ENCODE results near the gene C11orf16. TPM values are rescaled to one million over a fixed set of nuclear protein-coding genes. Genes with fewer than 3 reads are reported as not detected.
"Not testable (repeated sequence)": the region's sequence is repeated elsewhere in the genome, so short reads cannot be mapped to it uniquely, and the experiment has no call there.

The C11orf16 gene
- 0.09 TPM for polyA plus RNA-seq (2013, experiment 1 of 2; ENCODE audit: insufficient read length)
- polyA plus RNA-seq (2013, experiment 2 of 2; ENCODE audit: insufficient read length), result 0.06 TPM

DNA sequence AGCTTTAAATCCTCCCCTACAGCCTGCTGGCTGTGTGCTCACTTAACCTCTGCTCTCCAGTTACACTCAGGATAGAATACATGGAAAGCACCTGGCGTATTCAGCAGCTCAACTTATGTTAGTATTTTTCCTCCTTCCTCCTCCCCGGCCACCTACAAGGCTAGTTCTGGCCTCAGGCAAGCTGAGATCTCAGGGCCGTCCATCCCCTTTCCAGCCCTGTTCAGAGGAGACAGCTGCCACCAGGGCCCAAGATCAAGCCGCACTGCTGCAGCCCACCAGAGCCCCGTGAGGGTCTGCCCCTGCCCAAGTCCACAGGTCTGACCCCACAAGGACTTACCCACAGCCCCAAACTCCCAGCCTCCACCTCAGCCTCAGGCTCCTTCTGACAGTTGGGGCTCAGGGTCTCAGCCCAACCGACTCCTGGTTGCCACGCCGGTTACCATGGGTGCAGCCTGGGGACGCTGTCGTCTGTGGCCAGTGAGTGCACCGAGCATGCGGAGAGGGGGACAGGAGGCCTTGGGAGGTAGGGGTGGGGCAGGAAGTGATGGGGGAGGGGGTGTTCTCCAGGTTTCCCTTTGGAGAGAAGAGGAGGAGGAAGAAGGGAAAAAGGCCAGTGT lies at the start of gene C11orf16:
Gene C11orf16, minus strand, starts transcription at position 384 of the 617 bp plus-strand sequence. CDS start 639 bp downstream, outside the sequence.
- DNase-seq, result no peak

DNA sequence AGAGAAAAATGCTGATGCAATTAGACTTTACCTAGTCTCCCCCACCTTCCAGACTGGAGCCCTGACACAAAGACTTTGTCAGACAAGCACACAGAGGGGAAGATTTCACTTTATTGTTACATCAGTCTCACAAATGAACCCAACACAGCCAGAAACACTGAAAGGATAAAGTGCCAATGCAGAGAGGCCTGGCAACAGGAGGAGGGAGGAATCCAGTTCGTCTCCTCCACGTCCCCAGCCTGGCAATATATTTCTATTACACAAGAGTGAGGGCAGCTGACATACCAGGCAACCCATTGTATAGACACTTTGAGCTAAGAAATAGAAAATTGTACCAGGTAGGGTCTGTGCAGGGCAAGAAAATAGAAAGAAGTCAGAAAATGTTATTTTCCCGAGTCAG lies 47.7 kb upstream of the C11orf16 start:
- DNase-seq, result no peak

DNA sequence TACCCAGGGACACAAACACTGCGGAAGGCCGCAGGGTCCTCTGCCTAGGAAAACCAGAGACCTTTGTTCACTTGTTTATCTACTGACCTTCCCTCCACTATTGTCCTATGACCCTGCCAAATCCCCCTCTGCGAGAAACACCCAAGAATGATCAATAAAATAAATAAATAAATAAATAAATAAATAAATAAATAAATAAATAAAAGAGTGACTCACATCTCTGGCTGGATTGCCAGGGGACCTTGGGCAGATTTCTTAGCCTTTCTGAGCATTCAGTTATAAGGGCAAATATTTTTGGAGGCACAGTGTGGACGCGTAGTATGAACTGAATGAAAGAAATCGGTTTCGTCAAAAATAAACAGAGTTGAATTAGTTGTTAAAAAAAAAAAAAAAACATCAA lies 46.6 kb upstream of the C11orf16 start:
- not testable (repeated sequence) for DNase-seq

GRCh38 chr11:8973121-8973520 lies 40.4 kb upstream of the C11orf16 start:
- no peak for DNase-seq

DNA sequence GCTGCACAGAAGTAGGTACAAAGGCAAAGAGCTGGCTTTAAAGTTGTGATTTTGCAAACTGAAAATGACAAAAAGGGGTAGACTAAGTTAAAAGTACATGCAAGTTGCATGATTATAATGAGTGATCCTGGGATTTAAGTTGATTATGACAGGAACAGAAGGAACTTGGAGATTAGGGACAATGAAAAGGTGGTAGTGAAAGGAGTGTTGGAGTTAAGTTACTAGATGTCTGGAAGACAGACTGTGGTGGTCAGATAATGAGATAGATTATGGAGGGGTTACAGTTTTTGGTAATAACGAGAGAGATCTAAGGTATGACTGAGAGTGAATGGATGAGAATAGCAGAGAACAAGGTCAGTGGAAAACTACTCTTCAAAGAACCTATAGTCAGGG lies 39.2 kb upstream of the C11orf16 start:
- DNase-seq, result no peak

DNA sequence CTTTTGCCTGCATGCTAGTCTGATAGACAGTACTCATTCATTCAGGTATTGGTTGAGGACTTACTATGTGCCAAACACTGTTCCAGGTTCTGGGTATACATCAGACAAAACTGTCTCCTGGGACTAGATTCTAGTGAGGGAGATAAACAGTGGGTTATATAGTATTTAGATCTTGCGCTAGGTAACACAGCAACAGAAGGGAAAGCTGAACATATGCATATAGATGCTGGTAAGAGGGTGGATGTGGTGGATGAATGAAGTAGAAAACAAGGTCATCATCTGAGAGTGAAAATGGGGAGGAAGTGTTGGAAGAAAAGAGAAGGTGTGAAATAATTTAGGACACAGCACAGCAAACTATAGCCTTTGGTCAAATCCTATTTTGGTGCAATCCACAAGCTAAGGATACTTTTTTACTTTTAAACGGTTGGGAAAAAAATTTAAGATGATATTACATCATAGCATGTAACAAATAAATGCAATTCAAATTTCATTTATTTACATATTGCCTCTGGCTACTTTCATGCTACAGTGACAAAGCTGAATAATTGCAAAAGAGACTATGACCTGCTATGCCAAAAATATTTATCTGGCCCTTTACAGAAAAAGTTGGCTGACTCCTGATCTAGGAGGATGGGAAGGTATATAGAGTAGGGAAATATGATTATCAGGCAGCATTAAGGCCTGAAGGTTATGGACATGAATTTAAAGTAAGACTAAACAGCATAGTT lies 38.6 kb upstream of the C11orf16 start:
- no peak for DNase-seq

DNA sequence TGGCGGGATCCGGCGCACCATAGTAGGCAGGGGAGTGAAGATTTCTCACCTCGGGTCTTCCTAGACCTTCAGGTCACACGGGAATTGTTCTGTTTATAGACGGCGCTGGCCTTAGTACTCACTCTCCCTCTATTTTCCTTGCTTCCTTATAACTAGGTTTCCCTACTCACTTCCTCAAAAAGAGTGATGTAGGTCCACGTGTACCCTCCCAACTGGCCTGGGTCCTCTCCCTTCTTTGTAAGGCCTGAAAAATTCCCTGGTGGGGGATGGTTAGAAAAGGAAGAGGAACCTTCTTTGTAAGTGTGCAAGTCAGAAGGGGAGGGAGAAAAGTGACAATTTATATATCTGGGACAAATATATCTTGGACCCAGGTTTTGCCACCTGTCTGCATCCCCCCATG lies 34.4 kb upstream of the C11orf16 start:
- no peak for DNase-seq

DNA sequence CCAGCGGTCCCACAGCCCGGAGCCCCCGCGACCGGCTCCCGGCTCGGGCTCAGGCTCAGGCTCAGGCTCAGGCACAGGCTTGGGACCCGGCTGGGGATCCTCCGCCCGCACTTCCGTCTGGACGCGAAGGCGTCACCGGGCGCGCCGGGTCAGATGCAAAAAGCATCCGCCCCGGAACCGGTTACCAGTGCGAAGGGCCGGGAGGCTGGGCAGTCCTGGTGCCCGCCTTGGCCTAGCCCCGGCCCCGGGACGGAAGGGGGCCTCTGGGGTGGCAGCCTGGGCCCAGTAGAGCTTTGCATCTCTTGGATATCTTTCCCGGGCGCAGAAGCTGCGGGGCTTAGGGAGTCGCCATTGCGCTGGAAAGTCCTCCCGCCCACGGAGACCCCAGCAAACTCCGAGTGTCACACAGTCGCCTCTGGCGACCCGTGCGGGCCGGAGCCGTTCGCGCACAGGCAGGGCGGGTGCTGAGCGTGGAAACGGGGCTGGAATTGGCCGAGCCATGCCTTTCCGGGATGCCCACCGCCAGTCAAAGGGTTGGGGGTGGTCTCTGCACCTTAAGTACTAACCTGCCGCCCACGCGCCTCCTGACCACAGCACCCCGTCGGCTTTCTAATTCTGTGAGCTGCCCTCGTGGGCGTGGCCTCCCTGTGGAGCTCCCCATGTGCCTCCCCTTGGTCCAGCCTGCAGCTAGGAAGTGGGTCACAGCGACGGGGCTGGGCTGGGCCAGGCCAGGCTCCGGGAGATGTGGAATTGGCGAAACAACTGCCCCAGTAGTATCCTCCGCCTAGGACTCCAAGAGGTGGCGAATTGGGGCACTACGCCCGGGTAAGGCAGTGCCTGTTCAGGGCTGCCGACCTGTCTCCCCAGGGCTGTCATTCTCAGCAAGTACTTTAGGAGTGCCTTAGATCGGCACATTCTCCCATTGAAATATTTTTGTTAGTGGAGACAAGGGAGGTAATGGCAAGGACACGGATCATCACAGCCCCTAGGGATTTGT lies 31.9 kb upstream of the C11orf16 start, which contains the start of gene TMEM9B:
Gene TMEM9B, minus strand, starts transcription at position 119 of the 997 bp plus-strand sequence. CDS start 129 bp downstream, outside the sequence.
- peak; percentile 79 for DNase-seq

DNA sequence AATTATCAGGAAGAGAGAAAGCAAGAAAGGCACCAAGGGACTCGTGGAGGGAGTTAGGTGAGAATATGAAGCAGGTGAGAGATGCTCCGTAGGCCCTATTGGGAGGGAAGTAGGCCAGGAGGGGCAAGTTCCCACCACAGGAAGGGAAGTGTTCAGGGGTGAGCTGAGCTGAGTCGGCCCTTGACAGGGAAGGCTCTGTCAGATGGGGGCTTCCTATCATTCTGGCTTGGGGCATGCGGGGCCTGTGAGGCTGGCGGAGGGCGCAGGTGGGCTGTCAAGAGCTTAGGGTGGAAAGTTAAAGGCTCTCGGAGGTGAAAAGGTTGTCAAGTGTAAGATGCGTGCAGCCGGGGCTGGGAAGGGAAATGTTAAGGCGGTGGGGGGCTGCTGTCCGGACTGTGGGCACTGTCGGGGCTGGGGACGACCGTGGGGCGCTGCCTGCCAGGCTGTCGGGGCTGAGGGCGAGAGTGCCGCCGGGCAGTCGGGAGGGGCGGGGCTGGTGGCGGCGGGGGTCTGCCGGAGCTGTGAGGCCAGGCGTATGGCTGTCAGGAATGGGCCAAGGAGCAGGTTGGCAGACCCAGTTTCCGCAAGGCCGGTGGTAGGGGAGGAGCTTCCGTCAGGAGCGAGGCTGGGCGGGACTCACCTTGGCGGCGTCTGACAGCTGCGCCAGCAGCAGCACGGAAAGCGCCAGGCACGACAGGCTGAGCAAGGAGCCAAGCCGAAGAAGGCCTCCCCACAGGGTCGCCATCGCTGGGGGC lies 31.0 kb upstream of the C11orf16 start:
- no peak for DNase-seq

- DNase-seq, result no peak
Observed at GRCh38 chr11:8962841-8963240, 30.1 kb upstream of the C11orf16 start.

DNA sequence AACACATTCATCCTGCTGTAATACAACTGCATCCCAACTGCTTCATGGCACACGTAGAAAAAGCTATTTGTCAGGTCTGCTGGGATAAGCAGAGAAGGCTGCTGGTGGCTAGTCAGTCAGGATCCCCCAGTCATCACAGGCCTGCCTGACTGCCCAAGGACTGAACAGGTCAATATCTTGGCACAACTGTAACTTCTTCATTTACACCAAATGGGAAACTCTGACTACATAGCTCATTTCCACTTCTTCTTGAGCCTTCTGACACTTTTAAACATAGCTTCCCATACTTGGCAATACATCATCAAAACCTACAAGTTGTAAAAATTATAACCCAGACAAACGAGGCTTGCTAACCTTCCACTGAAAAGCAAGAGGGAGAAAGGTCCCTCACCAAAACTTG lies 28.7 kb upstream of the C11orf16 start:
- no peak for DNase-seq

- peak; percentile 73 for DNase-seq
Observed at GRCh38 chr11:8959546-8960166, 26.9 kb upstream of the C11orf16 start.

GRCh38 chr11:8956860-8957259 lies 24.1 kb upstream of the C11orf16 start:
- DNase-seq, result no peak

GRCh38 chr11:8948886-8949285 lies 16.1 kb upstream of the C11orf16 start:
- no peak for DNase-seq

- peak; percentile 3 for DNase-seq
Observed at GRCh38 chr11:8947230-8947943, 14.6 kb upstream of the C11orf16 start.

- no peak for DNase-seq
Observed at GRCh38 chr11:8942518-8943066, 9.8 kb upstream of the C11orf16 start, which contains the start of gene ASCL3. ASCL3 (minus strand) TSS chr11:8943016; CDS start chr11:8938161, 4,855 bp downstream.

- DNase-seq, result no peak
Observed at GRCh38 chr11:8941341-8942103, 8.8 kb upstream of the C11orf16 start.

DNA sequence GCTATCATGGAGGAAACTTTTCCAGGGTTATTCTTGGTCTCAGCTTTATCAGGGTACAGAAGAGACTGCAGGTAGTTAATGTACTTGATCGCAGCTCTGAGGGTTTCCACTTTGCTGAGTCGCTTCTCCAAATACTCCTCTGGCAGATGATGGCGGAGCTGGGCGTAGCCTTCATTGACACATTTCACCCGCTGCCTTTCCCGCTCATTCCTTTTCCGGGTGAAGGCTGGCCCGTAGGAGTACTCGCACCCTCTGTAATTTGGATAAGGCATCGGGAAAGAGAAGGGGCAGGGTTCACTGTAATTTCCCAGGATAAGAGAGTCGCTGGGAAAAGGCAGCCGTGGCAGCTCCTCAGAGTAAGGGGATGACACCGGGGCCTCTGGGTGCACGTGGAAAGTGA lies 4.9 kb upstream of the C11orf16 start:
- no peak for DNase-seq

- no peak for DNase-seq
Observed at GRCh38 chr11:8937159-8937558, 4.4 kb upstream of the C11orf16 start.

DNA sequence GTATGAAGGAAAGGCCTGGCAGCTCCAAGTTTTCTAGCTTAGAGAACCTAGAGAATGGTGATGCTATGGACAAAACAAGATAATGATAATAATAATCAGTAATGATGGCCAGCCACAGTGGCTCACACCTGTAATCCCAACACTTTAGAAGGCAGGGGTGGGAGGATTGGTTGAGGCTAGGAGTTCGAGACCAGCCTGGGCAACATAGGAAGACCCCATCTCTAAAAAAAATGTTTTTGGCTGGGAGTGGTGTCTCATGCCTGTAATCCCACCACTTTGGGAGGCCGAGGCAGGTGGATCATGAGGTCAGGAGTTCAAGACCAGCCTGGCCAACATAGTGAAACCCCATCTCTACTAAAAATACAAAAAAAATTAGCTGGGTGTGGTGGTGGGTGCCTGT lies 3.0 kb upstream of the C11orf16 start:
- DNase-seq, result not testable (repeated sequence)
